Measurements from ENCODE around the gene CARMIL1. TPM values are rescaled to one million over a fixed set of nuclear protein-coding genes. Genes with fewer than 3 reads are reported as not detected.

Gene CARMIL1
- total RNA-seq, 1 experiment from 2014 or later, result 23.6 TPM

DNA sequence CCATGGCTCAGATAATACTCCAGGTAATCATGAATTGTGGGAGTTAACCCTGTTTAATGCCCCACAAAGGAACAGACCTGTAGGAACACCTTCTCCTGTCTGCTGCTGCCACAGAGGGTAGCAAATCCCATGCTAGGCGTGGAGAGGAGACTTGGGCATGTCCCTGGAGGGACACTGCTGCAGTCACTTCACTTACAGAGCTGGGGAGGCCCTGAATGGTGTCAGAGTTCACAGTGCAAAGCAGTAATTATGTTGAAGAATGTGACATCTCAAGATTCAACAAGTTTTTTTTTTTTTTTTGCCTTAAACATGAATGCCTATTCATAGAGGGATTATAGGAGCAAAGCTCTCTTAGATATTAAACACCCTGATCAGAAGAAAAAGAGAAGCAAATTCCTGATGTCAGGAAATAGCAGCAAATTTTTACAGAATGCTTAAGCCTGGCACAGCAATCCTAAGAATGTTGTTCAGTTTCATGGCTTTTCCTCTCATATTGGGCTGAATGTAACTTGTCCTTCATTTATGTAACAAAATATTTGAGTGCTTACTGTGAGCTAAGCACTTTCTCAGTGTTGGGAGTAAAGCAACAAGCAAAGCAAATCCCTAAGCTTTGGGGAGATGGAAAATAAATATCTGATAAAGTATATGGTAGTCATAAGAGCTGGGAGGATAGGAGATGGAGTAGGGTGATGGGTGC is 45.0 kb downstream of the CARMIL1 start:
- Histone ChIP-seq H3T11ph (ENCODE audit: low read length) (no peak overlapping the region), H3K9me3 (ENCODE audit: control insufficient read depth, low read depth, low read length) (no peaks in the 10 kb centered on the region), H3K4me2 (ENCODE audit: insufficient read depth, insufficient read length, low read length) (no peak overlapping the region), H2BK20ac (ENCODE audit: low read depth, low read length, poor library complexity, severe bottlenecking) (no peak overlapping the region), H3K23me2 (ENCODE audit: insufficient read length, low read depth, low read length, poor library complexity, severe bottlenecking) (no peaks in the 10 kb centered on the region), H3K9ac (ENCODE audit: extremely low read depth, insufficient read length, low read length) (no peak overlapping the region), H3K4me1 (ENCODE audit: insufficient read depth, low read length) (peaks cover 12% of the 10 kb centered on the region), H2BK5ac (ENCODE audit: insufficient read length, low read length) (no peak overlapping the region), H3K79me2 (ENCODE audit: insufficient read depth, low read length) (peaks cover 9% of the 10 kb centered on the region; the same call in 1 of the 2 replicates), H3K4ac (ENCODE audit: low read depth, low read length) (no peak overlapping the region), H3K14ac (ENCODE audit: insufficient read depth, low read length) (no peak overlapping the region), H4K8ac (replicated peaks; ENCODE audit: insufficient read length, low read depth, low read length) (no peak overlapping the region), H4K91ac (ENCODE audit: insufficient read length, low read depth, low read length) (no peak overlapping the region), H2BK15ac (ENCODE audit: low read depth, low read length) (no peak overlapping the region), H3K27me3 (ENCODE audit: insufficient read depth, low read length) (no peaks in the 10 kb centered on the region), H3K23ac (ENCODE audit: insufficient read length, low read depth, low read length) (no peak overlapping the region), H3K56ac (ENCODE audit: insufficient read length, low read depth, low read length) (no peak overlapping the region), H2AFZ (ENCODE audit: low read length) (no peak overlapping the region), H2BK12ac (ENCODE audit: insufficient read length, low read depth, low read length) (no peak overlapping the region), H4K5ac (ENCODE audit: insufficient read length, low read depth, low read length) (no peak overlapping the region), H2BK120ac (ENCODE audit: low read depth, low read length, poor library complexity, severe bottlenecking) (no peak overlapping the region), H3K27ac (ENCODE audit: insufficient read length, low read depth, low read length) (no peak overlapping the region), H4K20me1 (ENCODE audit: control insufficient read depth, insufficient read depth, insufficient read length) (no peaks in the 10 kb centered on the region), H2AK5ac (ENCODE audit: insufficient read length, low read length) (no peak overlapping the region), H3K79me1 (ENCODE audit: insufficient read depth, low read depth, low read length, poor library complexity, severe bottlenecking) (peaks cover 3% of the 10 kb centered on the region), H3K18ac (ENCODE audit: insufficient read length, low read depth, low read length) (no peak overlapping the region)
- DNase-seq, result no peak
- Mint-ChIP-seq H3K36me3 (ENCODE audit: insufficient read depth in 1 of 3, low read depth in 3 of 3) (no peaks in the 10 kb centered on the region), H3K4me3 (no peak overlapping the region), H3K27me3 (ENCODE audit: low read depth) (no peaks in the 10 kb centered on the region), H3K27ac (peak overlapping the region in 1 of 3 experiments; percentile 79; a peak in 3 of 7 replicates), H3K9me3 (no peaks in the 10 kb centered on the region), H3K4me1 (peaks cover 25 to 29% of the 10 kb centered on the region in 2 experiments)
- TF ChIP-seq CTCF (conservative IDR thresholded peaks at IDR 0.05), result no peak
- WGBS (ENCODE audit: extremely low coverage, insufficient read length, low lambda C conversion rate), result no CpG with 5 or more reads among the region's 1 CpG

All from H9 (cell line).